HEK293 (cell line): ENCODE measurements around the gene DENND2A.

ENCODE experiments used
- CTCF ChIA-PET: fragments of 350-600 bp; formaldehyde crosslinking; extraction: SDS; loops from one replicate; lab custom pipeline; 2021; ENCODE audit warnings: antibody characterized with exemption; lab: Yijun Ruan, JAX
- POLR2A ChIA-PET: fragments of 300-600 bp; formaldehyde crosslinking; extraction: SDS; loops from one replicate; lab custom pipeline; 2020; ENCODE audit warnings: antibody characterized with exemption, inconsistent platforms; lab: Yijun Ruan, JAX
- H3K27ac ChIP-seq: fragments of 200-500 bp; sonication (Bioruptor generic); 2 replicates; pipeline ENCODE4 v1.5.1; 2014; ENCODE audit warnings: low read depth, low read length, control low read depth, inconsistent platforms; ENCODE audit errors: extremely low read depth
- H3K36me3 ChIP-seq, 2 experiments: fragments of 200-500 bp in 1 of 2; sonication (Bioruptor generic) in 1 of 2; 1 replicate in 1 of 2; 2 replicates in 1 of 2; pipeline ENCODE4 v1.5.1; 2014 to 2017; ENCODE audit warnings: inconsistent platforms in 2 of 2, low read length in 2 of 2; ENCODE audit not compliant: control insufficient read depth in 2 of 2, insufficient read depth in 1 of 2
- H3K4me1 ChIP-seq: fragments of 200-500 bp; sonication (Bioruptor generic); 2 replicates; pipeline ENCODE4 v1.5.1; 2014; ENCODE audit warnings: mild to moderate bottlenecking, low read length, inconsistent platforms; ENCODE audit not compliant: control insufficient read depth, insufficient read depth
- H3K4me3 ChIP-seq: 2 replicates; pipeline ENCODE4 v1.5.1; 2011; ENCODE audit warnings: low read depth, mild to moderate bottlenecking, control low read depth, low read length, moderate library complexity
- H3K9me3 ChIP-seq: fragments of 200-500 bp; sonication (Bioruptor generic); 2 replicates; pipeline ENCODE4 v1.5.1; 2014; ENCODE audit warnings: low read depth, low read length, inconsistent platforms; ENCODE audit not compliant: control insufficient read depth, insufficient read depth
- EGR2 ChIP-seq: fragments of 450-650 bp; formaldehyde crosslinking; IDR thresholded peaks from 2 replicates; pipeline ENCODE4 v1.5.1; 2016; ENCODE audit warnings: low read depth, missing biosample characterization, missing genetic modification characterization
- KLF9 ChIP-seq: fragments of 450-650 bp; formaldehyde crosslinking; IDR thresholded peaks from 2 replicates; pipeline ENCODE4 v1.5.1; 2016; ENCODE audit warnings: missing biosample characterization, missing genetic modification characterization, low read depth
- PRDM10 ChIP-seq: fragments of 450-650 bp; formaldehyde crosslinking; IDR thresholded peaks from 2 replicates; pipeline ENCODE4 v1.5.1; 2016; ENCODE audit warnings: missing biosample characterization, missing genetic modification characterization
- SP2 ChIP-seq: fragments of 450-650 bp; formaldehyde crosslinking; IDR thresholded peaks from 2 replicates; pipeline ENCODE4 v1.5.1; 2016; ENCODE audit warnings: missing biosample characterization, missing genetic modification characterization
- ZBTB1 ChIP-seq: fragments of 450-650 bp; formaldehyde crosslinking; IDR thresholded peaks from 2 replicates; pipeline ENCODE4 v1.5.1; 2016; ENCODE audit warnings: missing biosample characterization, missing genetic modification characterization
- ZEB2 ChIP-seq: fragments of 450-650 bp; formaldehyde crosslinking; IDR thresholded peaks from 2 replicates; pipeline ENCODE4 v1.5.1; 2016; ENCODE audit warnings: missing biosample characterization, missing genetic modification characterization
- ZNF223 ChIP-seq: fragments of 450-650 bp; formaldehyde crosslinking; IDR thresholded peaks from 2 replicates; pipeline ENCODE4 v1.5.1; 2016; ENCODE audit warnings: missing biosample characterization, missing genetic modification characterization
- ZNF23 ChIP-seq: fragments of 450-650 bp; formaldehyde crosslinking; IDR thresholded peaks from 2 replicates; pipeline ENCODE4 v1.5.1; 2016; ENCODE audit warnings: missing biosample characterization, missing genetic modification characterization, borderline replicate concordance
- ZNF274 ChIP-seq, 2 experiments: fragments of 200-500 bp in 1 of 2; fragments of 450-650 bp in 1 of 2; sonication (Bioruptor generic) in 1 of 2; formaldehyde crosslinking in 1 of 2; IDR thresholded peaks; 2 replicates each; pipeline versions ENCODE4 v1.5.1 to v1.6.1; 2014 to 2016; ENCODE audit warnings: borderline replicate concordance in 1 of 2, inconsistent platforms in 1 of 2, low read length in 1 of 2, missing biosample characterization in 1 of 2, missing genetic modification characterization in 1 of 2
- ZNF423 ChIP-seq: fragments of 450-650 bp; formaldehyde crosslinking; IDR thresholded peaks from 2 replicates; pipeline ENCODE4 v1.5.1; 2016; ENCODE audit warnings: missing biosample characterization, missing genetic modification characterization
- ZNF449 ChIP-seq: fragments of 450-650 bp; formaldehyde crosslinking; IDR thresholded peaks from 2 replicates; pipeline ENCODE4 v1.5.1; 2017; ENCODE audit warnings: missing biosample characterization, mild to moderate bottlenecking, missing genetic modification characterization, moderate library complexity
- ZNF549 ChIP-seq: fragments of 450-650 bp; IDR thresholded peaks from 2 replicates; pipeline ENCODE4 v1.5.1; 2018; ENCODE audit warnings: missing biosample characterization, missing genetic modification characterization, mild to moderate bottlenecking, inconsistent platforms, moderate library complexity
- ZNF555 ChIP-seq: fragments of 450-650 bp; formaldehyde crosslinking; conservative IDR thresholded peaks from 2 replicates; pipeline ENCODE4 v1.5.1; 2017; ENCODE audit warnings: missing biosample characterization, mild to moderate bottlenecking, missing genetic modification characterization, inconsistent platforms
- ZNF654 ChIP-seq: fragments of 450-650 bp; formaldehyde crosslinking; IDR thresholded peaks from 2 replicates; pipeline ENCODE4 v1.5.1; 2016; ENCODE audit warnings: low read depth, missing biosample characterization, missing genetic modification characterization
- ZNF670 ChIP-seq: fragments of 450-650 bp; formaldehyde crosslinking; IDR thresholded peaks from 2 replicates; pipeline ENCODE4 v1.5.1; 2016; ENCODE audit warnings: missing biosample characterization, missing genetic modification characterization, low read depth
- ZNF707 ChIP-seq: fragments of 450-650 bp; formaldehyde crosslinking; IDR thresholded peaks from 2 replicates; pipeline ENCODE4 v1.5.1; 2016; ENCODE audit warnings: missing biosample characterization, missing genetic modification characterization
- ZNF830 ChIP-seq: fragments of 450-650 bp; IDR thresholded peaks from 2 replicates; pipeline ENCODE4 v1.5.0; 2018; ENCODE audit warnings: missing biosample characterization, missing genetic modification characterization, low read depth, mild to moderate bottlenecking, moderate library complexity
- TF ChIP-seq, protein P1 (sequence below): fragments of 450-650 bp; formaldehyde crosslinking; IDR thresholded peaks from 2 replicates; pipeline ENCODE4 v1.5.1; 2016; ENCODE audit warnings: missing biosample characterization, missing genetic modification characterization
- TF ChIP-seq, protein P2 (sequence below): fragments of 450-650 bp; formaldehyde crosslinking; IDR thresholded peaks from 2 replicates; pipeline ENCODE4 v1.5.1; 2016; ENCODE audit warnings: missing biosample characterization, missing genetic modification characterization
- TF ChIP-seq, protein P3 (sequence below): fragments of 450-650 bp; formaldehyde crosslinking; IDR thresholded peaks from 2 replicates; pipeline ENCODE4 v1.5.1; 2017; ENCODE audit warnings: missing biosample characterization, missing genetic modification characterization

DENND2A gene

GRCh38 chr7:140611641-140612040 is 29.0 kb downstream of the DENND2A start (continued):
- TF ChIP-seq, protein P1, sequence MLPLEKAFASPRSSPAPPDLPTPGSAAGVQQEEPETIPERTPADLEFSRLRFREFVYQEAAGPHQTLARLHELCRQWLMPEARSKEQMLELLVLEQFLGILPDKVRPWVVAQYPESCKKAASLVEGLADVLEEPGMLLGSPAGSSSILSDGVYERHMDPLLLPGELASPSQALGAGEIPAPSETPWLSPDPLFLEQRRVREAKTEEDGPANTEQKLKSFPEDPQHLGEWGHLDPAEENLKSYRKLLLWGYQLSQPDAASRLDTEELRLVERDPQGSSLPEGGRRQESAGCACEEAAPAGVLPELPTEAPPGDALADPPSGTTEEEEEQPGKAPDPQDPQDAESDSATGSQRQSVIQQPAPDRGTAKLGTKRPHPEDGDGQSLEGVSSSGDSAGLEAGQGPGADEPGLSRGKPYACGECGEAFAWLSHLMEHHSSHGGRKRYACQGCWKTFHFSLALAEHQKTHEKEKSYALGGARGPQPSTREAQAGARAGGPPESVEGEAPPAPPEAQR (tag by site-specific recombination): no peak
- TF ChIP-seq ZNF223 (tag by site-specific recombination) (no peak), ZBTB1 (tag by site-specific recombination) (no peak), ZNF707 (tag by site-specific recombination) (no peak)
- TF ChIP-seq, all 188 proteins: peak for 0

GRCh38 chr7:140610204-140611165 is 30.1 kb downstream of the DENND2A start:
- Histone ChIP-seq H3K9me3 (no peaks in the 10 kb centered on the region), H3K4me3 (no peak overlapping the region), H3K27ac (no peak overlapping the region), H3K4me1 (no peaks in the 10 kb centered on the region), H3K36me3 (no peaks in the 10 kb centered on the region)
- POLR2A ChIA-PET: interaction anchor here (1.1 kb wide), 1 partner anchor 14 kb away, joined by 6 read pairs; no protein-coding TSS in a partner anchor
- TF ChIP-seq ZBTB1 (tag by site-specific recombination) (no peak), SP2 (no peak), ZNF274 (IDR thresholded peaks at IDR 0.05; ENCODE audit: low read length) (no peak), ZNF274 (tag by site-specific recombination; IDR thresholded peaks at IDR 0.05; ENCODE audit: borderline replicate concordance) (no peak), ZNF23 (tag by site-specific recombination) (no peak), ZEB2 (no peak), ZNF654 (tag by site-specific recombination) (no peak), ZNF449 (no peak), KLF9 (no peak), PRDM10 (tag by site-specific recombination) (no peak), ZNF423 (tag by site-specific recombination) (no peak), ZNF555 (tag by site-specific recombination) (no peak), ZNF830 (tag by site-specific recombination) (no peak), EGR2 (no peak), ZNF549 (tag by site-specific recombination) (no peak), ZNF670 (tag by site-specific recombination) (no peak)
- TF ChIP-seq, protein P2, sequence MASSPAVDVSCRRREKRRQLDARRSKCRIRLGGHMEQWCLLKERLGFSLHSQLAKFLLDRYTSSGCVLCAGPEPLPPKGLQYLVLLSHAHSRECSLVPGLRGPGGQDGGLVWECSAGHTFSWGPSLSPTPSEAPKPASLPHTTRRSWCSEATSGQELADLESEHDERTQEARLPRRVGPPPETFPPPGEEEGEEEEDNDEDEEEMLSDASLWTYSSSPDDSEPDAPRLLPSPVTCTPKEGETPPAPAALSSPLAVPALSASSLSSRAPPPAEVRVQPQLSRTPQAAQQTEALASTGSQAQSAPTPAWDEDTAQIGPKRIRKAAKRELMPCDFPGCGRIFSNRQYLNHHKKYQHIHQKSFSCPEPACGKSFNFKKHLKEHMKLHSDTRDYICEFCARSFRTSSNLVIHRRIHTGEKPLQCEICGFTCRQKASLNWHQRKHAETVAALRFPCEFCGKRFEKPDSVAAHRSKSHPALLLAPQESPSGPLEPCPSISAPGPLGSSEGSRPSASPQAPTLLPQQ (tag by site-specific recombination): no peak
- TF ChIP-seq, protein P3, sequence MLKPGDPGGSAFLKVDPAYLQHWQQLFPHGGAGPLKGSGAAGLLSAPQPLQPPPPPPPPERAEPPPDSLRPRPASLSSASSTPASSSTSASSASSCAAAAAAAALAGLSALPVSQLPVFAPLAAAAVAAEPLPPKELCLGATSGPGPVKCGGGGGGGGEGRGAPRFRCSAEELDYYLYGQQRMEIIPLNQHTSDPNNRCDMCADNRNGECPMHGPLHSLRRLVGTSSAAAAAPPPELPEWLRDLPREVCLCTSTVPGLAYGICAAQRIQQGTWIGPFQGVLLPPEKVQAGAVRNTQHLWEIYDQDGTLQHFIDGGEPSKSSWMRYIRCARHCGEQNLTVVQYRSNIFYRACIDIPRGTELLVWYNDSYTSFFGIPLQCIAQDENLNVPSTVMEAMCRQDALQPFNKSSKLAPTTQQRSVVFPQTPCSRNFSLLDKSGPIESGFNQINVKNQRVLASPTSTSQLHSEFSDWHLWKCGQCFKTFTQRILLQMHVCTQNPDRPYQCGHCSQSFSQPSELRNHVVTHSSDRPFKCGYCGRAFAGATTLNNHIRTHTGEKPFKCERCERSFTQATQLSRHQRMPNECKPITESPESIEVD (tag by site-specific recombination): no peak
- CTCF ChIA-PET: interaction anchor here (1.5 kb wide), 1 partner anchor 43 kb away, joined by 5 read pairs; no protein-coding TSS in a partner anchor
